Endothelial cell (in vitro differentiated cells): Measurements from ENCODE around the gene TBX3. TPM values are rescaled to one million over a fixed set of nuclear protein-coding genes. Genes with fewer than 3 reads are reported as not detected.

ENCODE experiments used
- DNase-seq: peaks from one replicate; pipeline ENCODE4 v3.0.0; 2021; ENCODE audit warnings: low spot score
- H3K27ac Mint-ChIP-seq: one replicate; pipeline ENCODE4 v1.8.0; 2021; ENCODE audit warnings: mixed read lengths, inconsistent platforms; ENCODE audit not compliant: unreplicated experiment
- H3K27me3 Mint-ChIP-seq: one replicate; pipeline ENCODE4 v1.8.0; 2021; ENCODE audit warnings: mild to moderate bottlenecking, moderate library complexity, mixed read lengths, inconsistent platforms; ENCODE audit not compliant: unreplicated experiment
- H3K36me3 Mint-ChIP-seq: one replicate; pipeline ENCODE4 v1.8.0; 2021; ENCODE audit warnings: mild to moderate bottlenecking, low read depth, mixed read lengths, inconsistent platforms; ENCODE audit not compliant: unreplicated experiment
- H3K4me1 Mint-ChIP-seq: one replicate; pipeline ENCODE4 v1.8.0; 2021; ENCODE audit warnings: mild to moderate bottlenecking, mixed read lengths, inconsistent platforms; ENCODE audit not compliant: unreplicated experiment
- H3K4me3 Mint-ChIP-seq: one replicate; pipeline ENCODE4 v1.8.0; 2021; ENCODE audit warnings: mild to moderate bottlenecking, mixed read lengths, inconsistent platforms; ENCODE audit not compliant: unreplicated experiment
- H3K9me3 Mint-ChIP-seq: one replicate; pipeline ENCODE4 v1.8.0; 2021; ENCODE audit warnings: mixed read lengths, inconsistent platforms; ENCODE audit not compliant: unreplicated experiment
- CTCF ChIP-seq: fragments of 200-600 bp; sonication (generic); IDR thresholded peaks from one replicate; pipeline ENCODE4 v1.5.0; 2021; ENCODE audit warnings: antibody characterized with exemption; ENCODE audit not compliant: unreplicated experiment
- total RNA-seq: library from RNA; stranded (reverse); fragmentation: NEBNext Ultra II Directional; extraction: Animal tissue kit (Norgen Biotek cat#: 25700); gene quantifications from one replicate; pipeline ENCODE4 v1.2.1, GENCODE V29; 2021; ENCODE audit not compliant: unreplicated experiment

The TBX3 gene
- total RNA-seq, 1 donor from 2014 or later: 0.41 TPM

GRCh38 chr12:114674251-114675047 is 9.5 kb downstream of the TBX3 start:
- no peak overlapping the region for H3K27ac Mint-ChIP-seq
- no peak for TF ChIP-seq CTCF
- no peak for DNase-seq
- peaks cover 29% of the 10 kb centered on the region for H3K27me3 Mint-ChIP-seq
- no peak overlapping the region for H3K4me3 Mint-ChIP-seq
- H3K36me3 Mint-ChIP-seq: no peaks in the 10 kb centered on the region
- peaks cover 31% of the 10 kb centered on the region for H3K4me1 Mint-ChIP-seq
- H3K9me3 Mint-ChIP-seq: no peaks in the 10 kb centered on the region

GRCh38 chr12:114673901-114674250 is 10.1 kb downstream of the TBX3 start:
- Mint-ChIP-seq H3K36me3 (no peaks in the 10 kb centered on the region), H3K9me3 (no peaks in the 10 kb centered on the region), H3K27ac (no peak overlapping the region), H3K4me3 (no peak overlapping the region), H3K27me3 (peaks cover 25% of the 10 kb centered on the region), H3K4me1 (peaks cover 31% of the 10 kb centered on the region)
- no peak for DNase-seq
- no peak for TF ChIP-seq CTCF

GRCh38 chr12:114673169-114673833 is 10.7 kb downstream of the TBX3 start:
- peaks cover 25% of the 10 kb centered on the region for H3K27me3 Mint-ChIP-seq
- no peak overlapping the region for H3K27ac Mint-ChIP-seq
- H3K9me3 Mint-ChIP-seq: no peaks in the 10 kb centered on the region
- no peaks in the 10 kb centered on the region for H3K36me3 Mint-ChIP-seq
- no peak overlapping the region for H3K4me3 Mint-ChIP-seq
- no peak for DNase-seq
- peaks cover 31% of the 10 kb centered on the region for H3K4me1 Mint-ChIP-seq
- TF ChIP-seq CTCF: no peak

- no peak for DNase-seq
- Mint-ChIP-seq H3K4me1 (peaks cover 36% of the 10 kb centered on the region), H3K36me3 (no peaks in the 10 kb centered on the region), H3K4me3 (no peak overlapping the region), H3K27me3 (peaks cover 25% of the 10 kb centered on the region), H3K27ac (no peak overlapping the region), H3K9me3 (no peaks in the 10 kb centered on the region)
- no peak for TF ChIP-seq CTCF
Observed at GRCh38 chr12:114672817-114673168, 11.2 kb downstream of the TBX3 start.
